ENCODE data around the gene PLD1. TPM values are rescaled to one million over a fixed set of nuclear protein-coding genes. Genes with fewer than 3 reads are reported as not detected.

Gene PLD1
- total RNA-seq, 6 experiments from 2014 or later = 13.3 to 29.9 (median 18.5) TPM

- no peaks in the 10 kb centered on the region for H3K9me3 ChIP-seq
- TF ChIP-seq POLR2A (IDR thresholded peaks at IDR 0.05) = no peak
- no peak for TF ChIP-seq CTCF (IDR thresholded peaks at IDR 0.05)
- 78% methylated on average over 3 of the region's 3 CpGs for WGBS (ENCODE audit: insufficient coverage, low coverage, low lambda C conversion rate, missing lambda C conversion rate)
- DNase-seq = no peak
- H3K27ac ChIP-seq = no peak overlapping the region
- ATAC-seq = no peak
- H3K27me3 ChIP-seq = no peaks in the 10 kb centered on the region
- intact Hi-C loops (cut with DNase I) = no loop called here
- no peaks in the 10 kb centered on the region for H3K36me3 ChIP-seq
- no peak overlapping the region for H3K4me3 ChIP-seq
- H3K4me1 ChIP-seq = no peaks in the 10 kb centered on the region
These were observed 225.2 kb downstream of the PLD1 start for GRCh38 chr3:171585039-171585438.

- TF ChIP-seq CTCF (IDR thresholded peaks at IDR 0.05) (no peak), POLR2A (IDR thresholded peaks at IDR 0.05) (no peak)
- no peaks in the 10 kb centered on the region for H3K27me3 ChIP-seq
- DNase-seq (no peak), ATAC-seq (no peak)
- H3K9me3 ChIP-seq = no peaks in the 10 kb centered on the region
- no peaks in the 10 kb centered on the region for H3K36me3 ChIP-seq
- H3K4me3 ChIP-seq = no peak overlapping the region
- H3K27ac ChIP-seq = no peak overlapping the region
- no peaks in the 10 kb centered on the region for H3K4me1 ChIP-seq
- intact Hi-C loops (cut with DNase I) = no loop called here
These were observed 226.2 kb downstream of the PLD1 start for GRCh38 chr3:171584100-171584499.

- ATAC-seq = no peak
- TF ChIP-seq CTCF (IDR thresholded peaks at IDR 0.05) (no peak), POLR2A (IDR thresholded peaks at IDR 0.05) (no peak)
- intact Hi-C loops (cut with DNase I) = no loop called here
These were observed 235.6 kb downstream of the PLD1 start for GRCh38 chr3:171574556-171575240.

GRCh38 chr3:171569571-171570132, 240.6 kb downstream of the PLD1 start:
- no peak for ATAC-seq
- 78% methylated on average over 7 of the region's 7 CpGs for WGBS (ENCODE audit: insufficient coverage, low coverage, low lambda C conversion rate, missing lambda C conversion rate)

More at GRCh38 chr3:171574556-171575240, 235.6 kb downstream of the PLD1 start:
- Histone ChIP-seq H3K4me3 (no peak overlapping the region), H3K27me3 (no peaks in the 10 kb centered on the region), H3K9me3 (no peaks in the 10 kb centered on the region), H3K36me3 (no peaks in the 10 kb centered on the region), H3K4me1 (no peaks in the 10 kb centered on the region), H3K27ac (no peak overlapping the region)
- WGBS (ENCODE audit: insufficient coverage, low coverage, low lambda C conversion rate, missing lambda C conversion rate) = 73% methylated on average over 6 of the region's 6 CpGs
- DNase-seq = no peak

More at GRCh38 chr3:171569571-171570132, 240.6 kb downstream of the PLD1 start:
- H3K27me3 ChIP-seq = no peaks in the 10 kb centered on the region
- TF ChIP-seq POLR2A (IDR thresholded peaks at IDR 0.05) = no peak
- no peak for TF ChIP-seq CTCF (IDR thresholded peaks at IDR 0.05)
- H3K9me3 ChIP-seq = no peaks in the 10 kb centered on the region
- H3K4me1 ChIP-seq = no peaks in the 10 kb centered on the region
- no peak for DNase-seq
- no peaks in the 10 kb centered on the region for H3K36me3 ChIP-seq
- intact Hi-C loops (cut with DNase I) = loop anchor here in 1 of 2 donors (5.0 kb wide), 1 partner anchor 517 kb away; no protein-coding TSS in a partner anchor
- no peak overlapping the region for H3K27ac ChIP-seq
- no peak overlapping the region for H3K4me3 ChIP-seq

Measured in right lobe of liver (tissue), 6 donors.